GM12873 (cell line): ENCODE data around the gene TOMM40.

Experiments used
- TF ChIP-seq, protein P1 (sequence below): IDR thresholded peaks from 2 replicates; pipeline ENCODE4 v1.5.1; 2012; ENCODE audit warnings: low read depth, mild to moderate bottlenecking, moderate library complexity, low read length, control low read depth; ENCODE audit not compliant: insufficient read depth; ENCODE audit errors: missing control alignments

TOMM40 gene

GRCh38 chr19:44891016-44891882 is at the start of gene TOMM40:
TOMM40 (plus strand) TSS chr19:44891254; CDS start chr19:44891416, 162 bp downstream.
- TF ChIP-seq, protein P1, sequence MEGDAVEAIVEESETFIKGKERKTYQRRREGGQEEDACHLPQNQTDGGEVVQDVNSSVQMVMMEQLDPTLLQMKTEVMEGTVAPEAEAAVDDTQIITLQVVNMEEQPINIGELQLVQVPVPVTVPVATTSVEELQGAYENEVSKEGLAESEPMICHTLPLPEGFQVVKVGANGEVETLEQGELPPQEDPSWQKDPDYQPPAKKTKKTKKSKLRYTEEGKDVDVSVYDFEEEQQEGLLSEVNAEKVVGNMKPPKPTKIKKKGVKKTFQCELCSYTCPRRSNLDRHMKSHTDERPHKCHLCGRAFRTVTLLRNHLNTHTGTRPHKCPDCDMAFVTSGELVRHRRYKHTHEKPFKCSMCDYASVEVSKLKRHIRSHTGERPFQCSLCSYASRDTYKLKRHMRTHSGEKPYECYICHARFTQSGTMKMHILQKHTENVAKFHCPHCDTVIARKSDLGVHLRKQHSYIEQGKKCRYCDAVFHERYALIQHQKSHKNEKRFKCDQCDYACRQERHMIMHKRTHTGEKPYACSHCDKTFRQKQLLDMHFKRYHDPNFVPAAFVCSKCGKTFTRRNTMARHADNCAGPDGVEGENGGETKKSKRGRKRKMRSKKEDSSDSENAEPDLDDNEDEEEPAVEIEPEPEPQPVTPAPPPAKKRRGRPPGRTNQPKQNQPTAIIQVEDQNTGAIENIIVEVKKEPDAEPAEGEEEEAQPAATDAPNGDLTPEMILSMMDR: peak; percentile 18

DNA sequence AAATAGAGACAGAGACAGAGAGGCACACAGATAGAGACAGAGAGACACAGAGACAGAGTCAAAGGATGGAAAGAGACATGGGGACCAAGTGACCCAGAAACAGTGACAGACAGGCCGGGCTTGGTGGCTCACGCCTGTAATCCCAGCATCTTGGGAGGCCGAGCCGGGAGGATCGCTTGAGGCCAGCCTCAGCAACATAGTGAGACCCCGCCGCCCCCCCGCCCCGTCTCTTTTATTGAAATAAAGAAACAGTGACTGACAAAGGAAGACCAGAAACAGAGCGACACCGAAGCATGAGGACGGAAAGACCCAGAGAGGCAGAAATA is 45.8 kb upstream of the TOMM40 start:
- TF ChIP-seq, protein P1: no peak

DNA sequence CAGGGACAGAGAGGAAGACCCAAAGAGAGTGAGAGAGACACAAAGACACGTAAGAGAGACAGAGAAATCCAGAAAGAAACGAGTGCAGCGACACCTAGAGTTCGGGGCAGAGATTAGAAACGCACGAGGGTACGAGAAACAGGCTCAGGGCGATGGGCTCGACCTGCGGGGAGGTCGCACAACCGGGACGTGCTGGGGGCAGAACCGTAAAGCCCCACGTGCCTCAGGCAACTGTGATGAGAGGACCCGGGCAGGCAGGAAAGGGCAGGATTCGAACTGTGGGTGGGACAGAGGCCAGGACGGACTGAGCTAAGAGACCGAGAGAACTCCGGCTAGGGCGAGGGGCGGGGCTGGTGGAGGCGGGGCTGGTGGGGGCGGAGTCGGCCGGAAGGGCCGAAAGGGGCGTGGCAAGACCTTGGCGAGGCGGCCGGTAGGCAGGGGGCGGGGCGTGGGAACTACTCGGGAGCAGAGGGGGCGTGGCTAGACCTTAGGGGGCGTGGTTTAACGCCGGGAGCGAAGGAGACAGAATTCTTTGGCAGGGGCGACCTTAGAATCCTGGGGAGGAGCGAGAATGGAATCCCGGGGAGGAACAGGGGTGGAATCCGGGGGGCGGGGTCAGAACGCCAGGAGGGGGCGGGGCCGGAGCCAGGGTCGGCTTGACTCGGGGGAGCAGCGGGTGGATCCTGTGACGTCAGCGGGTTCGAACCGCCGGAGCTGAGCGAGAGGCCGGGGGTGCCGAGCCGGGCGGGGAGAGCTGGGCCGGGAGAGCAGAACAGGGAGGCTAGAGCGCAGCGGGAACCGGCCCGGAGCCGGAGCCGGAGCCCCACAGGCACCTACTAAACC is 45.2 kb upstream of the TOMM40 start, which contains the start of gene NECTIN2:
TSS of gene NECTIN2 (plus strand) at position 686 of the 843 bp plus-strand sequence. CDS start 229 bp downstream, outside the sequence.
- TF ChIP-seq, protein P1: peak; percentile 80

DNA sequence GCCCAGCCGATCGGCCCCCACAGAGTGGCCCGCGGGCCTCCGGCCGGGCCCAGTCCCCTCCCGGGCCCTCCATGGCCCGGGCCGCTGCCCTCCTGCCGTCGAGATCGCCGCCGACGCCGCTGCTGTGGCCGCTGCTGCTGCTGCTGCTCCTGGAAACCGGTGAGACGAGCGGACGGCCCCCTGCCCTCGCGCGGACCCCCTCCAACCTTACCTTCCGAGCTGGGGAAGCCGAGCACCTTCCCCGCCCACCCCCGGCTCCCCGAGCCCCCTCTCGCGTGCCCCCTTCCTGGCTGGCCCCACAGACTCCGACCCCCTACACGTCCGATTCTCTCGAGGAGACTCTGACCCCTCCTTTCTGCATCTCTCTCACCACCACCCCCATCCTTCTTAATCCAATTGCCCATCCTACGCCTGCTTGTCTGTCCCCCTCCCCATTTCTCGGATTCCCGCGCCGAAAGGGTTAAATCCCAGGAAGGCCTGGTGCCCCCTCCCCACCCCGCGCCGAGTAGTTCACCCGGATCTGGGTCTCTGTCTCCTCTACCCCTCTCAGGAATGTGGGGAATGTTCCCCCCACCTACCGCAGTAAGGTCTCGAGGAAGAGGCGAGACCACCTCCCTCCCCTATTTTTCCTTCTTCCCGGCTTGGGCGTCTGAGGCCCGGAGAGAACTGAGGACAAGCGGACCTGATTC is 44.5 kb upstream of the TOMM40 start:
- TF ChIP-seq, protein P1: no peak

GRCh38 chr19:44847144-44848035 is 43.7 kb upstream of the TOMM40 start:
- TF ChIP-seq, protein P1: no peak

- TF ChIP-seq, protein P1: no peak
Measured at GRCh38 chr19:44848036-44848811, 42.8 kb upstream of the TOMM40 start.
